ENCODE results near the gene RGS7.
A peak's percentile ranks its signal among the peaks of the same experiment; 100 is the strongest.
"Not testable (repeated sequence)": the region's sequence is repeated elsewhere in the genome, so short reads cannot be mapped to it uniquely, and the experiment has no call there.

RGS7 gene

GRCh38 chr1:241063276-241063675 is 293.7 kb downstream of the RGS7 start:
- no peak for DNase-seq

GRCh38 chr1:241061062-241061461 is 295.9 kb downstream of the RGS7 start:
- no peak for DNase-seq

- DNase-seq, result no peak
Measured at GRCh38 chr1:241048622-241049021, 308.4 kb downstream of the RGS7 start.

- DNase-seq, result no peak
Measured at GRCh38 chr1:241045659-241046058, 311.3 kb downstream of the RGS7 start.

- DNase-seq, result no peak
Measured at GRCh38 chr1:241034203-241034936, 322.6 kb downstream of the RGS7 start.

GRCh38 chr1:241024834-241025233 is 332.2 kb downstream of the RGS7 start:
- DNase-seq, result no peak

GRCh38 chr1:241022366-241022765 is 334.6 kb downstream of the RGS7 start:
- no peak for DNase-seq

GRCh38 chr1:241020851-241021697 is 335.9 kb downstream of the RGS7 start:
- DNase-seq, result no peak

- DNase-seq, result no peak
Measured at GRCh38 chr1:241012708-241013340, 344.2 kb downstream of the RGS7 start.

GRCh38 chr1:241007668-241008067 is 349.3 kb downstream of the RGS7 start:
- no peak for DNase-seq

- DNase-seq, result no peak
Measured at GRCh38 chr1:240999826-241000225, 357.2 kb downstream of the RGS7 start.

GRCh38 chr1:240998441-240999015 is 358.5 kb downstream of the RGS7 start:
- DNase-seq, result no peak

- peak; percentile 7 for DNase-seq
Measured at GRCh38 chr1:240998024-240998423, 359.0 kb downstream of the RGS7 start.

- DNase-seq, result no peak
Measured at GRCh38 chr1:240993004-240993403, 364.0 kb downstream of the RGS7 start.

- DNase-seq, result no peak
Measured at GRCh38 chr1:240991230-240991629, 365.8 kb downstream of the RGS7 start.

- DNase-seq, result no peak
Measured at GRCh38 chr1:240987928-240988327, 369.1 kb downstream of the RGS7 start.

GRCh38 chr1:240985081-240985480 is 371.9 kb downstream of the RGS7 start:
- no peak for DNase-seq

- no peak for DNase-seq
Measured at GRCh38 chr1:240980342-240980741, 376.7 kb downstream of the RGS7 start.

GRCh38 chr1:240976685-240977084 is 380.3 kb downstream of the RGS7 start:
- no peak for DNase-seq

- no peak for DNase-seq
Measured at GRCh38 chr1:240973875-240974274, 383.1 kb downstream of the RGS7 start.

- DNase-seq, result not testable (repeated sequence)
Measured at GRCh38 chr1:240972059-240972458, 384.9 kb downstream of the RGS7 start.

GRCh38 chr1:240970253-240970652 is 386.8 kb downstream of the RGS7 start:
- no peak for DNase-seq

- no peak for DNase-seq
Measured at GRCh38 chr1:240968864-240969263, 388.1 kb downstream of the RGS7 start.
